GM18909 (cell line): Measurements from ENCODE around the gene KDR.

Experiments
- ATAC-seq: cut with Tn5 transposase; IDR thresholded peaks from one replicate; pipeline ENCODE4 v1.9.1; 2021; ENCODE audit warnings: mild to moderate bottlenecking; ENCODE audit not compliant: unreplicated experiment, poor library complexity

The KDR gene

GRCh38 chr4:55082756-55083155 is 42.6 kb downstream of the KDR start:
- no peak for ATAC-seq

- no peak for ATAC-seq
Measured at GRCh38 chr4:55080174-55080865, 45.1 kb downstream of the KDR start.

DNA sequence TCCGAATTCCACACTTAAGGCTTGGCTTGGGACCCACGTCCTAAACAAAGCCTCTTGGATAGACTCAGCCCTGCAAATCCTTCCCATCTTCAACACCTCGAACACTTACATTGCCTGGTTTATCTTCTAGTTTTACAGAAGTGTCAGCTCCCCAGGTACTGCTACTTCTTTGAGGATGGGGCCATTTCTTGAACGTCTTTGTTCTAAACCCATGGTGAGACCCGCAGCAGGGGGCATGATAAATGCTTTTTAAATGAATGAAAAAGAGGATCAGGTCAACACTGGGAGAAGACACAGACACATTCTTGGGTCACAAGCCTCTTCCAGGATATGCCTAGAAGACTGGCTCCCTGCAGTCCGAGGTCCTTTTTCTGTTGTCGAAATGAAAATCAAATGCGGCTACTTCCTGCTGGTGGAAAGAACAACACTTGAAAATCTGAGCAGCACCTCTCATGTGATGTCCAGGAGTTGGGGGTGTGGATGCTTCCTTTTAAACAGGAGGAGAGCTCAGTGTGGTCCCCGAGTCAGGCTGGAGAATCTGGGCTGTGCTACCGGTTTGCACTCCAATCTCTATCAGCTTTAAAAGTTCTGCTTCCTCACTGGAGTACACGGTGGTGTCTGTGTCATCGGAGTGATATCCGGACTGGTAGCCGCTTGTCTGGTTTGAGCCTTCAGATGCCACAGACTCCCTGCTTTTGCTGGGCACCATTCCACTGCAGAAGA is 45.8 kb downstream of the KDR start:
- no peak for ATAC-seq

- no peak for ATAC-seq
Measured at GRCh38 chr4:55078987-55079386, 46.4 kb downstream of the KDR start.

DNA sequence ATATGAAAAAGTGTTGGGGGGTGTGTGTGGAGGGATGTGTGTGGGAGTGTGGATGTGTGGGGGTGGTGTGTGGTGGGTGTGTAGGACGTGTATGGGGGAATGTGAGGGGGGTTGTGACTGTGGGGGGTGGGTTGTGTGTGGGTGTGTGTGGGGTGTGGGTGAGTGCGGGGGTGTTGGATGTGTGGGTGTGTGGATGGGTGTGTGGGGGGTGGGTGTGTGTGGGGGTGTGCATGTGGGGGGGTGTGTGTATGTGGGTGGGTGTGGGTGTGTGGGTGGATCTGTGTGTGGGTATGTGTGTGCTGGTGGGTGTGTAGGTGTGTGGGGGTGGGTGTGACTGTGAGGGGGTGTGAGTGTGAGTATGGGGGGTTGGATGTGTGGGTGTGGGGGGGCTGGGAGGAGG is 47.8 kb downstream of the KDR start:
- ATAC-seq, result no peak

DNA sequence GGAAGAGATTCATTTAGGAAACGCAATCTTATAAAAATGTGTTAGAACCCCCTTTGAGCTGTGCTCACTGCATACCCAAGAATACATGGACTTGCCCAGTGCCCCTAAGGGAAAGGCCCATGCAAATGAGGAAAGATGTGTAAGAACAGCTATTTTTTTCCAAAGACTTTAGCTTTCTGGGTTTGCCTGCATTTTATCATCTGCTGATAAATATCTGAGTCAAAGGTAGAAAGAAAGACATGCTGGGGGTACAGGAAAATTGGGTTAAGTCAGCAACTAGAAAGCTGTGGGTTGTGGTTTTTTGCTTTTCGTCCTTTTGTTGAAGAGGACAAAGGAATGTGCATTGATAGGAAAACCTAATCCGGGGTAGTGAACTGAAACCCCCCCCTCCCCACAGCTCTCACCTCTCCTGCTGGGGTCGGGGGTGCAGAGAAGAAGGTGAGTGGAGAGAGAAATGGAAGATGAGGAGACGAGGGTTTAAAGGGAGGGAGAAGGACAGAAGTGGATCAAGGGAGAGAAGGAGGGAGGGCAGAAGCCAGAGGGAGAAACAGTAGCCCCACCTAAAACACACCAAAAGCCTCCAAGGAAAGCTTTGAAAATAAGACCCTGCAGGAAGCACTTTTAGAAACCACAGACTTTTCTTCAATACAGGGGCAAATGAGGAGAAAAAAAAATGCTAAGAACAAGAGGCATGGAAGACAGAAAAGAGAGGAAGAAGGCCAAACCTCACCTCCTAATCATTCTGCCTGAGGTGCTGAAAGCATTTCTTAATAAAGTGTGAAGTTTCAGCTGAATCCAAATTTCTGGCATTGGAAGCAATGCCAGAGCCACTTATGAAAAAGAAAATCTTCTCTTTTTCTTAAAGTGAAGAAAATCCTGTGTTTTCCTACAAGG is 49.3 kb downstream of the KDR start:
- no peak for ATAC-seq

- ATAC-seq, result no peak
Measured at GRCh38 chr4:55075376-55075775, 50.0 kb downstream of the KDR start.

DNA sequence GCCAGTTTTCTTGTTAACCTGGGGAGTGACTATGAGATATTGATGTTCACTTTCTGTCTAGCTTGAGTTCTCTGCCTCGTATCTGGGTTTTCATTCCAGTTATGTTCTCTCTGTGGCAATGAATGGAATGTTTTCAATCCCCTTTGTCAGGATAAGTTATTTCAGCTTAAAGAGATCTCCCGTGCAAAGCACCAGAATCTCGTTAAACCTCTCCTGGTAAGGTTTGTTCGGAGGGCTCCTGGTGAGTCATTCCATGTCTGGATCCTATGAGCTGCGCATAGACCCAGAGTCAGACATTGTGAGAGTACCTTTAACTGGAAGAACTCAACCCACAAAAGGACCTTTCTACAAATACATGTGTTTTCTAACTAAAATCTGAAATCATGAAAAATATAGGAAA is 51.0 kb downstream of the KDR start:
- no peak for ATAC-seq

- ATAC-seq, result no peak
Measured at GRCh38 chr4:55071951-55072350, 53.4 kb downstream of the KDR start.

GRCh38 chr4:55069248-55069647 is 56.1 kb downstream of the KDR start:
- ATAC-seq, result no peak

DNA sequence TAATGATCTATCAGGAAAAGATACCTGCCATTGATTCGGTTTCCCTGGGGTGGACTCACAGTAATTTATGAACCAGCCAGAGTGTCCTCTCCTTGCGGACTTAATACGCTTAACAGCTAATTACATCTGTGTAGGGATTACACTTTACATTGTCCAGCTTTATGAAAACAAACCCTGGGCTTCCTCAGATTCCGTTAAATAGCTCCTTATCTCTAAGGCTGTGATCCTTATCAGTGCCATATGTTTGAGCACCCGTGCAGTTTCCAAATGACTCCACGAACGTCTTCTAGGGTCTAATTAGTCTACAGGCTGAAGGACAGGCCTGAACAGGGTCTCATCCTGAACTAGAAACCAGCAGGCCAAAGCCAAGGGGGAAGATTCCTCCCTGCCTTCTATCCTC is 56.9 kb downstream of the KDR start:
- no peak for ATAC-seq

- ATAC-seq, result no peak
Measured at GRCh38 chr4:55066018-55066417, 59.4 kb downstream of the KDR start.

DNA sequence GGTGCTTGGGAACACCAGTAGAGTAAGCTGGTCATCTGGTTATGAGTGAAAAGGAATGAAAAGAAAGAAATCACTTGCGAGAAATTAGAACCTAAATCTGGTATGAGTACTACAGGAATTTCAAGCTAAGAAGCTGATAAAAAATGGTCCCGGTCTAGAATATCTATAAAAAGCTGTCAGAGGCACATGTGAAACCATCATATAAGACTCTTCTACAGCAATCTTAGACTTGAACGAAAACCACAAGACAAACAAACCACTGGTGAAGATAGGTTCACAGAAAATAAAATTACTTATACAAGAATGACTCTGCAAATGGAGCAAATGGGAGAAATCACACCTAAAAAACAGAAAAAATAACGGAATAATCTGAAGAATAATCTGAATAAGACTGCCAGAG is 69.9 kb downstream of the KDR start:
- ATAC-seq, result no peak

GRCh38 chr4:55051532-55051931 is 73.9 kb downstream of the KDR start:
- no peak for ATAC-seq

DNA sequence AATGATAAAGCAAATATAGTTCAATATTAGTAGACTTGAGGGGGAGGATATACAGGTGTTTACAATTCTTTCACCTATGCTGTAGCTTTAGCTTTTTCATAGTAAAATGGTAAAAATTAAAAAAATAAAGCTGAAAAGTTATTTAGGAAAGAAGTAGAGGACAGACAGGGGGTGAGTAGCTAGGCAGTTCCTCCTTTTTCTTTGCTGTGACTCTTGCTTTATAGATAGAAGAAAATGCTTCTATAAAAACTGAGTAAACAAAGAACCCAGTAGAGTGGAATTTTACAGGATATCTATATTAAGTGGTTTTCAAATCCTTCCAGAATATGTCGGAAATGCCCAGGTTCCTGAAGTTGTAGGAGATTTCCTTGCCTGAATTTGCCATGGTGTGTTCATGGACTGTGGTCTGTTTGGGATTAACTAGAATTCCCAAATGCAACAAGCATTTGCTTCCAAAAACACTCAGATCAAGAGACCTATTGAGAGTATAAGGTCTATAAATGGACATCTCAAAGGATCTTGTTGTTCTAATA is 74.9 kb downstream of the KDR start:
- ATAC-seq, result no peak

DNA sequence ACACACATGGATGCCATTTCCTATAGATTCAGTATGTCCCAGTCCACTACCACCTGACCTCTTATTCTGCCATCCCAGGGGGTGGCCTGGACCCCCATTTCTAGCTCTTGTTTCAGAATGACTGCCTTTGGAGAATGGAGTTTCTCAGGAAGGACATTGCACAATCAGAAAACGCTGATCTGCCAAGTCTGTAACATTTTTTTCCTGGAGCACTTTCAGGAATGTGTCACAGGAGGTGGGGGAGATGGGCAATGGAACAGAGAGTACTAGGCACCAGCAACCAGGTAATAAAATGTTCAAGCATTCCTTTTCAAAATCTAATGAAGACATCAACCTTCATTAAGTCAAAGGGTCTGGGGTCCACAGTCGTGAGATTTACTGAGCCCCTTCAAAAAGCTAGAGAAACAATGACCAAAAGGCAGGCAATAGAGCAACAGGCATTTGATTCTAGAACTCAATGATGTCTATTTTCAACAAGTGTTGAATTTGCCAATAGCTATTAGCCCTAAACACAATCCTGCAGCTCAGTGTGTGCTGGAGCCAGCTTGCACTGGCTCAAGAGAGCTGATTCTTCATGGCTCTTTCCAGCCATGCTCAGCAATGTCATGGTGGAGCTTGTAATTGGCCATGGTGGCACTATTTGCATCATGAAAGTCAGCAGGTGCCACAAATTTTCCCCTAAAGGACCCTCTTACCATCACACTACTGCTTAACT is 87.1 kb downstream of the KDR start:
- ATAC-seq, result no peak

DNA sequence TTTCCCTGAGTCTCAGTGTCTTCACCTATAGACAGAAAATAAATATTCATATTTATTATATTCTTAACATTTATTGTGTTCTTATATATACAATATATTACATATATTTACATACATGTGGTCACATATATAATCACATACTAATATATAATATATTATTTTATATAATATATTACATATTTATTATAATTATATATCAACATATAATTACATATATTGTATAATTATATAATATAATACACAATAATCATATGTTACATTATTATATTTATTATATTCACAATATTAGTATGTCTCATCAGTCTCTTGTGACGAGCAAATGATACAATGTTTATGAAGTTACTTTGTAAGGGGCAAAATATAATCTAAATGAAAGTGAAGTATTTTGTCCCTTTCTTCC is 87.7 kb downstream of the KDR start:
- ATAC-seq, result no peak

DNA sequence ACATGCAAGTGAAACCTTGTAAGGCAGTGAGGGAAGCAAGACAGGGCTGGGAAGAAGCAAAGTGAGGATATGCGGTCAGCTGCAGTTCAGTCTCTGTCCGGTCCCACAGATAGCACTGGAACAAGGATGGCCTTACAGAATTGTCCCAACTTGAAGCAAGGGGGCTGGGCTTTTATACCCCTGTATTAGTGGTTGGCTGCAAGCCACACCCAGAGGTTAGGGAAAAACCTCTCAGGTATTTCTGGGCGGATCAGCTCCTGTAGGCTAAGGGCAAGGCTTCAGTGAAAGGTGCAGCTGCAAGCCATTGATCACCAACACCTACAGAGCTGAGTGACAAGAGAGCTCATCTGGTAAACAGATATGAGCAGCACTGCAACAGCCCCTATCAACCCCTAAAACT is 89.0 kb downstream of the KDR start:
- ATAC-seq, result no peak

- ATAC-seq, result no peak
Measured at GRCh38 chr4:55035892-55036291, 89.5 kb downstream of the KDR start.

GRCh38 chr4:55033296-55033695 is 92.1 kb downstream of the KDR start:
- no peak for ATAC-seq
